Measurements from ENCODE around the gene TGM5. TPM values are rescaled to one million over a fixed set of nuclear protein-coding genes. Genes with fewer than 3 reads are reported as not detected.
"Not testable (repeated sequence)": the region's sequence is repeated elsewhere in the genome, so short reads cannot be mapped to it uniquely, and the experiment has no call there.

The TGM5 gene
- total RNA-seq, 1 donor from 2014 or later: 6.8 TPM

GRCh38 chr15:43244092-43244491 is 22.6 kb downstream of the TGM5 start:
- DNase-seq: no peak

- no peak for DNase-seq
Measured at GRCh38 chr15:43243020-43243645, 23.6 kb downstream of the TGM5 start.

- no peak for DNase-seq
Measured at GRCh38 chr15:43242616-43243015, 24.1 kb downstream of the TGM5 start.

- peak; percentile 27 for DNase-seq
Measured at GRCh38 chr15:43241100-43241499, 25.6 kb downstream of the TGM5 start.

- no peak for DNase-seq
Measured at GRCh38 chr15:43239732-43240491, 26.8 kb downstream of the TGM5 start.

- DNase-seq: peak; percentile 16
Measured at GRCh38 chr15:43238671-43239131, 28.0 kb downstream of the TGM5 start.

GRCh38 chr15:43237842-43238470 is 28.8 kb downstream of the TGM5 start:
- no peak for DNase-seq

- DNase-seq: no peak
Measured at GRCh38 chr15:43235536-43235935, 31.2 kb downstream of the TGM5 start.

GRCh38 chr15:43232289-43232874 is 34.3 kb downstream of the TGM5 start:
- no peak for DNase-seq

- DNase-seq: no peak
Measured at GRCh38 chr15:43230640-43231115, 36.0 kb downstream of the TGM5 start.

- no peak for DNase-seq
Measured at GRCh38 chr15:43229977-43230376, 36.8 kb downstream of the TGM5 start.

GRCh38 chr15:43226436-43227305 is 40.1 kb downstream of the TGM5 start:
- no peak for DNase-seq

GRCh38 chr15:43225950-43226255 is 40.8 kb downstream of the TGM5 start:
- DNase-seq: not testable (repeated sequence)

GRCh38 chr15:43225201-43225949 is 41.4 kb downstream of the TGM5 start:
- peak; percentile 74 for DNase-seq

GRCh38 chr15:43221422-43221821 is 45.3 kb downstream of the TGM5 start:
- DNase-seq: no peak

- DNase-seq: peak; percentile 4
Measured at GRCh38 chr15:43220991-43221403, 45.7 kb downstream of the TGM5 start, which contains the start of gene EPB42. Gene EPB42, minus strand, starts transcription at chr15:43221018. Its CDS starts 193 bp downstream, at chr15:43220825.

GRCh38 chr15:43219929-43220928 is 46.5 kb downstream of the TGM5 start:
- no peak for DNase-seq

- peak; percentile 24 for DNase-seq
Measured at GRCh38 chr15:43218908-43219706, 47.6 kb downstream of the TGM5 start.

GRCh38 chr15:43215961-43216360 is 50.8 kb downstream of the TGM5 start:
- no peak for DNase-seq

Data from tongue (tissue), 2 donors.